Hepatic stellate cell (primary cell): ENCODE data around the gene HYAL3.
"Not testable (repeated sequence)": the region's sequence is repeated elsewhere in the genome, so short reads cannot be mapped to it uniquely, and the experiment has no call there.

Experiments used
- DNase-seq: peaks from one replicate; pipeline ENCODE4 v3.0.0; 2011; ENCODE audit warnings: low spot score

HYAL3 gene

DNA sequence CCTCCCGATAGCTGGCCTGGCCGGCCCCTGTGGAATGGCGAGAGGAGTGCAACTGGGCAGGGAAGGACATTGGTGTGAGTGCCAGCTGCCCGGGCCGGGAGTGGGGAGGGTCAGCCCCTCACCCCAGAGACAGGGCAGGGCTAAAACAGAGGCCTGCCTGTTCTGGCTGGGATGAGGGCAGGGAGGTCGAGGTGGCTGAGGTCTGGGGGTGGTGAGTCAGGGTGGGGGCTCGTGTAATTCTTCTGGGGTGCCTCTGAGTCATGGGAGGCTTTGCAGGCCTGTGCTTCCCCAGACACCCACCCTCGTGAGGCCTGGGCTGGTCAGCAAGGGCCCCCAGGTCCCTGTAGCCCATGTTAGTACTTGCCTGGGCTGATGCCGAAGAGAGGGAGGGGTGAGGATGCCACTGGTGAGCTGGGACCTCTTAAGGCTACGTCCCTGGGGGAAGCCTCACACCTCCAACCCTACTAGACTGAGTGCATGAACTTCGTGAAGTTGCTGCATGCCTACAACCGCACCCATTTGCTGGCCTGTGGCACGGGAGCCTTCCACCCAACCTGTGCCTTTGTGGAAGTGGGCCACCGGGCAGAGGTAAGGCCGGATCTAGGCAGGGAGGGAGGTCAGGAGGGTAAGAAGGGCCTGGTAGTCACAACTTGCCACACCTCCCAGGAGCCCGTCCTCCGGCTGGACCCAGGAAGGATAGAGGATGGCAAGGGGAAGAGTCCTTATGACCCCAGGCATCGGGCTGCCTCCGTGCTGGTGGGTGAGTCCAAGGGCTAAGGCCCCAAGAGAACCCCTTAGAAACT lies 28.6 kb downstream of the HYAL3 start:
- DNase-seq: no peak

DNA sequence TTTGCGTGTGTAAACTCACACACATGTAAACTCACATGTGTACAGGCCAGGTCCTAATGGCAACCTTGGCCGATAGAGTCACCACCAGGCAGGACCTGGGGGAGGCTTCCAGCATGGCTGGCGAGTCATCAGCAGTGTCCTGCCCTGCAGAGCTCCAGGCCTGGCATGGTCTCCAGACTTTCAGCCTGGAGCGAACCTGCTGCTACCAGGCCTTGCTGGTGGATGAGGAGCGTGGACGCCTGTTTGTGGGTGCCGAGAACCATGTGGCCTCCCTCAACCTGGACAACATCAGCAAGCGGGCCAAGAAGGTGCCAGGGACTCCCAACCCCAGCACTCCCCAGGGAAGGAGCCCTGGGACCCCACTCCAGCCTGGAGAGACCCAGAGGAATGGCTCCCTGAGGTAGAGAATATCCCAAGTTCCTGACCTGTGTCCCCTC lies 29.2 kb downstream of the HYAL3 start:
- peak; percentile 90 for DNase-seq

DNA sequence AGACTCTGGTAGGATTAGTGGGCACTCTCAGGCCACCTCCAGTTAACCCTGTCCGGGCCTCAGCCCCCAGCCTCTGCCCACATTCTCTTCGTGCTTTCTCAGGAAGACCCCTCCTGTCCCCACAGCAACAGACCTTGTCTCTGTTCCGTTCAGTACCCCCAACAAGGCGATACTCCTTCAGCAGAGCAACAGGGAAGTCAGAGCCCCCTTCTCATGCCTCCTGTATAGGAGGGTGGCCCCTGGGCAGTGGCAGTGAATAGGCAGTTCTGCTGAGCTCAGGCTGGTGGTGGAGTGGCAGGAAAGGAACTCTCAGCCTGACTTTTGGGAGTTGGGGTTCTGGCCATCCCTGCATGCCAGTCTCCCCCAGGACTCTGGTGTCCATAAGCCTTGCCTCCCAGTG lies 29.7 kb downstream of the HYAL3 start:
- DNase-seq: no peak

GRCh38 chr3:50268703-50269451 lies 30.3 kb downstream of the HYAL3 start, which contains the start of gene SEMA3B:
SEMA3B (plus strand) TSS chr3:50269147; CDS start chr3:50269241, 94 bp downstream.
- DNase-seq: peak; percentile 74

DNA sequence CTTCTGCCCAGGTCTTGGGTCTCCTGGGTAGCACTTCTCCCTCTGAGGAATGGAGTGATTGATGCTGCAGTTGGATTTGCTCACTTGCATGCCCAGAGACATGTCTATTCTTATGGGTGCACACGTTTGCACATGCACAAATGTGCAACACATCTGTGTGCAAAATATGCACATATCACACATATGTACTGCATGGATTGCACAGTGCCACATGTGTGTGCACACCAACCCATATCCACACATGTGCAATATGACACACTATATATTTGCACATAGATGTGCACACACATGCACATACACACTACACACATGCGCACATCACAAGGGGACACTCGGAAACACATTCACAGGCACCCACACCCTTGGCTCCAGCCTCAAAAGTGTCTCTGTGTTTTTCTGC lies 30.9 kb downstream of the HYAL3 start:
- DNase-seq: no peak

DNA sequence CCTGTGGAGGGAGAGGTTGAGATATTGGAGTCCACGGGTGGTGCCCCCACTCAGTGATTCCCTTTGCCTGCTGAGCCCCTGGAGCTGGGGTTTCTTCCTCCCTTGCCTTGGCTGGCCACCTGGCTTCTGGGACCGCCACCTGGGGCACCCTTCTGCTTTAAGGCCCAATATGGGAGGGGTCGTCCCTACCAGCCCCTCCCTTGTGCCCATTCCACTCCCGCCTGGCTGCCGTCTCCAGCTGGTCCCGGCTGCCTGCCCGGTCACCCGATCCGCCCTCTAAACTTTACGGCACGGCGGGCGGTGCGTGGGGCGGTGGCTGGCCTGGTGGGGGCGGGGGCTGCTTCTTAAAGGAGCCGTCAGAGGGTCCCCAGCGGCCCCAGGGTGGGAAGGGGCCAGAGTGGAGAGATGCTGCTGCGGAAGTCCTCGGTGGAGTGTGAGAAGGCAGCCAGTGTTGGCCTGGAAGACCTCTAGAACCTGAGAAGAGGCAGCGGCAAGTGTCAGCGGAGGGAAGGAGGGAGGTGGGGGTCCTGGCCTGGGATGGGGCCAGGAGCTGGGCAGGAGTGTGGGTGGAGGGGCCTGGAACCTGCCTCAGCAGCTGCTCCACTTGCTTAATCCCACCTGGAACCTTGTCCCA lies 31.8 kb downstream of the HYAL3 start:
- DNase-seq: no peak

DNA sequence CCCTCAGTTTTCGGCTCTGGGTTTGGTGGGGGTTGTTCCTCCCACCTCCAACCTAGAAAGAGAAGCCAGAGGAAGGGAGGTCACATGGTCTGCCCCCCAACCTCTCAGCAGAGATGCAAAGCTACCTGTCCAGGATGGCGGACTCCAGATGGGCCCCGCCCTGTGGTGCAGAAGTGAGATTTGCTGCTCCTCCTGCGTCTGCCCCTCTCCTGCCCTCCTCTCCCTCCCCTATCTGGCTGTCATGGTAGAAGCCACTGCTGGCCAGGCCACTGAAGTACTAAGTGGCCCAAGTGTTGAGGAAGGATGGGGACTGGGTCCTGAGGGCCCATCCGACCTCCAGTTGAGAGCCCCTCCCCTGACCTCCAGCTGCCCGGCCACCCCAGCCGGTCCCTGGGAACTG lies 32.4 kb downstream of the HYAL3 start:
- DNase-seq: no peak

GRCh38 chr3:50266017-50266416 lies 33.2 kb downstream of the HYAL3 start:
- DNase-seq: no peak

DNA sequence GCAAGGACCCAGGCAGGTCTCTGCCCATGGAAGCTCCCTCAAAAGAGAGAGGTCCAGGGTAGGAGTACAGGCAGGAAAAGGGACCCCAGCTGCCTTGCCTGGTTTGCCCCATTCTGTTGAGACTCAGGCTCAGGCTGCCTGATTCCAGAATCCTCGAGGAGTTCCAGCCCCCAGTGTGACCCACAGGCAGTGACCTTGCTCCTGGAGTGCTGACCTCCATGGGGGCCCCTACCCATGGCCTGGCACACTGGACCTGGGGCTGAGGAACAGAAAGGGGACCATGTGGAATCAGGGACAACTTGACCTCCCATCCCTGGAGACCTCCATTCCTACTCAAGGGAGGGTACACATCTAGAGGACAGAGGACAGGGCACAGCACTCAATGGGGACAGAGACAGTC lies 33.6 kb downstream of the HYAL3 start:
- no peak for DNase-seq

GRCh38 chr3:50264964-50265485 lies 34.2 kb downstream of the HYAL3 start:
- DNase-seq: no peak

GRCh38 chr3:50264383-50264963 lies 34.7 kb downstream of the HYAL3 start:
- DNase-seq: peak; percentile 97

DNA sequence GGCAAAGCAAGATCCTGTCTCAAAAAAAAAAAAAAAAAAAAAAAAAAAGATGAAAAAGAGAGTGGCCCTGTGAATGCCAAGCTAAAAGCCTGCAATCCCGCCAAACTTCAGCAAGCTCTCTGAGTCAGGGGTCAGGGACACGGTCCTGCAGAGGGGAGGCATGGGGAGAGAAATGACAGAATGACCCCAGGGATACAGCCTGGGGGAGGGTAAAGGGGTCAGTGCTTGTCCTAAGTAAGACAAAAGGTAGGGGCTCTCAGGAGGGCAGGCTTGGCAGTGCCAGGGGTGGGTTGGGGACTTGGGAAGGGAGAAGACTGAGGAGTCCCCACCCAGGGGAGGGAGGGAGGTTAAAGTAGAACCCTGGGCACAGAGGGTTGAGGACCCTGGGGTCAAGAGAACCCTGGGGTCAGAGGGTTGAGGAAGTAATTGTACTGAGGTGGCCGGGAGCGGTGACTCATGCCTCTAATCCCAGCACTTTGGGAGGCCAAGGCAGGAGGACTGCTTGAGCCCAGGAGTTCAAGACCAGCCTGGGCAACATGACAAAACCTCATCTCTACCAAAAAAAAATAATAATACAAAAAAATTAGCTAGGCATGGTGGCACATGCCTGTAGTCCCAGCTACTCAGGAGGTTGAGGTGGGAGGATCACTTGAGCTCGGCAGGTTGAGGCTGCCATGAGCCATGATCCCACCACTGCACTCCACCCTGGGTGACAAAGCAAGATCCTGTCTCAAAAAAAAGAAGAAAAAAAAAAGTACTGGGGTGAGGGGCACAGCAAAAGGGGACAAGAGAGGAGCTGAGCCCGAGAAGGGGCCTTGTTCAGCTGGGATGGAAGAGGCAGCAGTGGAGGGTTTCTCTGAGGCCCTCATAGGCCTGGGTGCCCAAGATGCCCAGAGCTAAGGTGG lies 35.5 kb downstream of the HYAL3 start:
- DNase-seq: no peak

DNA sequence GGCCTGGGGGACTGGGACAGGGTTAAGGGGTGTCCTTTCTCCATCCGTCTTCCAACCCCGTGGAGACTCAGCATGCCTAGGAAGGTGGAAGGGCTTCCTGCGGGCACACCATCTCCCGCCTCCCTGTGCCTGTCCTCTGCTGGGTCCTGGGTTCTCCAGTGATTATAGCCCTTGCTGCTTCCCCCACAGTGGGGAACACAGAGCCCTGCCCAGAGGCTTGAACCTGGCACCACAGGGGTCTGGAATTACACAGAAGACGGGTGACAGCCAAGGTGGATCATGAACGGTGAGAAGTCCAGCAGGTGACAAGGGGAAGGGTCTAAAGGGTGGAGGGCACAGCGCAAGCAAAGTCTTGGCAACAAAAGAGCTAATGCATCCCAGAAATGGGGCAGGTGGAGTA lies 36.4 kb downstream of the HYAL3 start:
- DNase-seq: no peak

DNA sequence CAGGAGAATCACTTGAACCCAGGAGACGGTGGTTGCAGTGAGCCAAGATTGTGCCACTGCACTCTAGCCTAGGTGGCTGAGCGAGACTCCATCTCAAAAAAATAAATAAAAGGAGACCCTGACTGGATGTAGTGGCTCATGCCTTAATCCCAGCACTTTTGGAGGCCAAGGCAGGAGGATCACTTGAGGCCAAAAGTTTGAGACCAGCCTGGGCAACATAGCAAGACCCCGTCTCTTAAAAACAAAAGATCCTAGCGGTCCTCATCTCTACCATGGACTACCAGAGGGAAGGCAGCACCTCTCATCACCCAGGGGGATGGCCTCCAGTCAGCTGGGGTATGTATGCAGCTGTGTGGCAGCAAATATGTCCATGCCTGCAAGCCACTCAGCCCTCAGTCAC lies 37.0 kb downstream of the HYAL3 start:
- DNase-seq: not testable (repeated sequence)

DNA sequence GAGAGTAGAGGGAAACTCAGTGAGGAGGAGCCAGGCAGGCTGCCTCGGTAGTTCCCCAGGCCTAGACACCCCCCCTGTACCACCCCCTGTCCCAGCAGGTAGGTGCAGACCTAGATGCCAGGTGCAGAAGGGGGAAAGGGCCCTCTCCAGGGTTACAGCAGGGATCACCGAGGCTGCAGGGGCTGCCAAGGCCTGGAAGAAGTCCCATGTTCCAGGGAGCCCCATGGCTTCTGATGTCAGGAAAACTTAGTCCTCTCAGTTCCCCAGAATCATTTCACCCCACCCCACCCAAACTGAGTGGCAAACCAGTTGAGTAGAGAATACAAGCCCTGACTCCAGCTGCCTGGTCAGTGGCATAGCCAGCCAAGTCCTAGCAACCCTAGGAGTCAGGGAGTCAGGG lies 37.7 kb downstream of the HYAL3 start:
- no peak for DNase-seq

- no peak for DNase-seq
These were observed 38.2 kb downstream of the HYAL3 start for GRCh38 chr3:50260942-50261441.

DNA sequence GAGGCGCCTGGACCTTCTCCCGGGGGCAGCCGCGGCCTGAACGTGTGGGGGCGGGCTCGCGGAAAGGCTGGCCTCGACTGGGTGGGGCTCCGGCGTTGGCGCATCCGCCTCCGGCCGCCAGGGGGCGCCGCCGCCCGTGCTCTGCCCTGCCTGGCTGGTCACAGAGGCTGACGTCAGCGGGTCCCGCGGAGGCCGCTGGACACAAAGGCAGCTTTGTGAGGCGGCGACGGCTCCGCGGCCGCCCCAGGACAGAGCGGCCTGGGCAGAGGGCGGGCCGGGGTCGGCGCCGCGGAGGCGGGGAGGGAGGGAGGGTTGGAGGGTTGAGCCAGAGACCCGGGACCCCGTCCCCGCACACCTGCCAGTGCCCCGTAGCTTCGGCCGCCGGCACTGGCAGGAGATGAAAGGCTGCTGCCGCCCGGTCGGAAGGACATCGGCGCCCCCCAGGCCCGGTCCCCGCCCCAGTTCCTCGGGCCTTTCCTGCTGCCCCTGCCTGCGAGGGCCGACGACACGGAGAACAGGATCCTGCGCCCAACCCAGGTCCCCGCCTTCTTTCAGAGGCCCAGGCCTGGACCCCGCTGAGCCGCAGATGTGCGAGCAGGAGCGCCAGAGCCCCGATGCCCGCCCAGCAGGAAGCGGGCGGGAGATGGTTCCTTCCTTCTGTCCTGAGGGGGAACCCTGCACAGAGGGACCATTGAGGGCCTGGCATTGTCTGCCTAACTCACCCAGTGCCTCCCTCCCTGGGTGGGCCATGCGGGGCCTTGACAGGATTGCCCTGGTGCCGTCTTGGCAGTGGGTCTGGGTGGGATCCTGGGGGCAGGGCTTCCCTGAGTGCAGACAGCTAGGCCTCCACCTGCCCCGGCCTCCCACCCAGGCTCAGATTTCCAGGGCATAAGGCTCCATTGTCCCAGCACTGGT lies 38.9 kb downstream of the HYAL3 start:
- peak; percentile 97 for DNase-seq

DNA sequence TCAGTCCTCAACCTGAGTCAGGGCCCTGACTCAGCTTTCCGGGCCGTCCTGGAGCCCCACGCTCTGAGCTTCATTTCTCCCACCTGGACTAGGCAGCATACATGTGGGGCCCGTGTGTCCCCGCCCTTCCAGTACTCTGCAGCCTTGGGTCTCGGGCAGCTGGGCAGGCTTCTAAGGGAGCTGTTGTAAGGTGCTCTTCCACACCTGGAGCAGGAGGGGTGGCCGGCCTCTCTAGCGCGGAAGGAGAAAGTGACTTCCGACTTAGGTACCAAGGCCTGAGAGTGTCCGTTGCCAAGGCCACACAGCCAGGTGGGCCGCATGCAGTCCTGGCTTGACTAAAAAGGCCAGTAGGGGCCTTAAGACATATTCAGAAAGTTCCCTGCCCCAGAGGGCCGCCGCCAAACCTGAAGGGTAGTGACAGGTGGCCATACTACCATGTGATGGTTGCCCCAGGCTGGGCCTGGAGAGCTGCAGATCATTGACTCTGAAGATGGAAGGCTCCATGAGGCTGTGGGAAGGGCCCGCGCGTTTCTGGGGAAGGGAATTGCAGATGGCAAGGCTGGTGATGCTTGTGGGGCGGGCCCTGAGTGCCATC lies 39.7 kb downstream of the HYAL3 start:
- DNase-seq: no peak

GRCh38 chr3:50258979-50259378 lies 40.2 kb downstream of the HYAL3 start:
- no peak for DNase-seq
